Muscle layer of colon (tissue), 2 donors: Measurements from ENCODE around the gene PHKB.
"Not testable (repeated sequence)": the region's sequence is repeated elsewhere in the genome, so short reads cannot be mapped to it uniquely, and the experiment has no call there.

ENCODE experiments used
- H3K27ac ChIP-seq: one replicate; pipeline ENCODE4 v1.7.0; 2013; ENCODE audit warnings: low read depth, mild to moderate bottlenecking, low read length, moderate library complexity
- H3K27me3 ChIP-seq, 2 donors: one replicate each; pipeline ENCODE4 v1.7.0; 2013; ENCODE audit warnings: low read length in 2 of 2, mild to moderate bottlenecking in 2 of 2; ENCODE audit not compliant: insufficient read depth in 2 of 2, control insufficient read depth in 1 of 2
- H3K36me3 ChIP-seq: one replicate; pipeline ENCODE4 v1.7.0; 2013; ENCODE audit warnings: mild to moderate bottlenecking, low read length; ENCODE audit not compliant: insufficient read depth
- H3K4me1 ChIP-seq: one replicate; pipeline ENCODE4 v1.7.0; 2013; ENCODE audit warnings: mild to moderate bottlenecking, low read length; ENCODE audit not compliant: insufficient read depth
- H3K4me3 ChIP-seq, 2 donors: one replicate each; pipeline ENCODE4 v1.7.0; 2013; ENCODE audit warnings: low read length in 2 of 2, low read depth in 1 of 2, mild to moderate bottlenecking in 1 of 2, moderate library complexity in 1 of 2
- H3K9ac ChIP-seq: one replicate; pipeline ENCODE4 v1.7.0; 2013; ENCODE audit warnings: low read length
- H3K9me3 ChIP-seq: one replicate; pipeline ENCODE4 v1.7.0; 2013; ENCODE audit warnings: mild to moderate bottlenecking, low read length
- donor health status: abdominal sarcoma.
- donor health status: Adenocarcinoma of cecum.

PHKB gene

GRCh38 chr16:47460711-47461597 is at the start of gene PHKB, which contains the start of gene ITFG1:
PHKB (plus strand) TSS chr16:47461331; CDS start chr16:47461351, 20 bp downstream.
ITFG1 (minus strand) TSS chr16:47461063; CDS start chr16:47461045, 18 bp downstream.
- Histone ChIP-seq H3K27me3 (no peaks in the 10 kb centered on the region), H3K27ac (peak within 1 kb of the TSS; percentile 93), H3K36me3 (peaks cover 8% of the 10 kb centered on the region), H3K4me3 (peak within 1 kb of the TSS; percentile 95 to 98), H3K9ac (peak within 1 kb of the TSS; percentile 97), H3K9me3 (no peaks in the 10 kb centered on the region), H3K4me1 (peaks cover 46% of the 10 kb centered on the region)

- no peaks in the 10 kb centered on the region for H3K9me3 ChIP-seq
- H3K4me3 ChIP-seq: no peak overlapping the region
- no peak overlapping the region for H3K9ac ChIP-seq
- H3K27me3 ChIP-seq: no peaks in the 10 kb centered on the region
- H3K4me1 ChIP-seq: no peaks in the 10 kb centered on the region
- no peak overlapping the region for H3K27ac ChIP-seq
- no peaks in the 10 kb centered on the region for H3K36me3 ChIP-seq
Measured at GRCh38 chr16:47413041-47413440, 48.1 kb upstream of the PHKB start.

- Histone ChIP-seq H3K4me3 (no peak overlapping the region), H3K36me3 (no peaks in the 10 kb centered on the region), H3K27ac (no peak overlapping the region), H3K27me3 (no peaks in the 10 kb centered on the region), H3K9me3 (no peaks in the 10 kb centered on the region), H3K9ac (no peak overlapping the region), H3K4me1 (no peaks in the 10 kb centered on the region)
Measured at GRCh38 chr16:47416869-47417268, 44.3 kb upstream of the PHKB start.

GRCh38 chr16:47424846-47425245 is 36.3 kb upstream of the PHKB start:
- H3K4me3 ChIP-seq: no peak overlapping the region
- no peak overlapping the region for H3K27ac ChIP-seq
- H3K36me3 ChIP-seq: peaks cover 22% of the 10 kb centered on the region
- no peaks in the 10 kb centered on the region for H3K27me3 ChIP-seq
- H3K9ac ChIP-seq: no peak overlapping the region
- H3K9me3 ChIP-seq: no peaks in the 10 kb centered on the region
- no peaks in the 10 kb centered on the region for H3K4me1 ChIP-seq

GRCh38 chr16:47426806-47427205 is 34.3 kb upstream of the PHKB start:
- Histone ChIP-seq H3K9ac (no peak overlapping the region), H3K36me3 (peaks cover 22% of the 10 kb centered on the region), H3K27ac (no peak overlapping the region), H3K4me3 (no peak overlapping the region), H3K27me3 (no peaks in the 10 kb centered on the region), H3K4me1 (no peaks in the 10 kb centered on the region), H3K9me3 (no peaks in the 10 kb centered on the region)

GRCh38 chr16:47431960-47432359 is 29.2 kb upstream of the PHKB start:
- no peak overlapping the region for H3K9ac ChIP-seq
- H3K36me3 ChIP-seq: peaks cover 7% of the 10 kb centered on the region
- H3K4me1 ChIP-seq: no peaks in the 10 kb centered on the region
- no peaks in the 10 kb centered on the region for H3K27me3 ChIP-seq
- H3K9me3 ChIP-seq: no peaks in the 10 kb centered on the region
- H3K27ac ChIP-seq: no peak overlapping the region
- no peak overlapping the region for H3K4me3 ChIP-seq

GRCh38 chr16:47434274-47434673 is 26.9 kb upstream of the PHKB start:
- not testable (repeated sequence) for H3K9ac ChIP-seq, H3K9me3 ChIP-seq, H3K36me3 ChIP-seq, H3K27me3 ChIP-seq, H3K4me3 ChIP-seq, H3K27ac ChIP-seq, H3K4me1 ChIP-seq

- H3K27me3 ChIP-seq: not testable (repeated sequence)
Measured at GRCh38 chr16:47440066-47440465, 21.1 kb upstream of the PHKB start.

GRCh38 chr16:47442884-47443283 is 18.2 kb upstream of the PHKB start:
- H3K27ac ChIP-seq, H3K4me3 ChIP-seq, H3K4me1 ChIP-seq, H3K9me3 ChIP-seq, H3K36me3 ChIP-seq, H3K27me3 ChIP-seq, H3K9ac ChIP-seq: not testable (repeated sequence)

More at GRCh38 chr16:47440066-47440465, 21.1 kb upstream of the PHKB start:
- H3K9me3 ChIP-seq, H3K4me3 ChIP-seq, H3K27ac ChIP-seq, H3K9ac ChIP-seq, H3K36me3 ChIP-seq, H3K4me1 ChIP-seq: not testable (repeated sequence)

- no peaks in the 10 kb centered on the region for H3K27me3 ChIP-seq
- peaks cover 17% of the 10 kb centered on the region for H3K36me3 ChIP-seq
- H3K9ac ChIP-seq: no peak overlapping the region
- no peaks in the 10 kb centered on the region for H3K4me1 ChIP-seq
- H3K27ac ChIP-seq: no peak overlapping the region
- H3K4me3 ChIP-seq: no peak overlapping the region
- no peaks in the 10 kb centered on the region for H3K9me3 ChIP-seq
Measured at GRCh38 chr16:47446431-47446830, 14.7 kb upstream of the PHKB start.

- H3K36me3 ChIP-seq: peaks cover 32% of the 10 kb centered on the region
- no peak overlapping the region for H3K27ac ChIP-seq
- no peaks in the 10 kb centered on the region for H3K9me3 ChIP-seq
- H3K4me1 ChIP-seq: no peaks in the 10 kb centered on the region
- no peak overlapping the region for H3K4me3 ChIP-seq
- H3K27me3 ChIP-seq: no peaks in the 10 kb centered on the region
- H3K9ac ChIP-seq: no peak overlapping the region
Measured at GRCh38 chr16:47448830-47449575, 12.1 kb upstream of the PHKB start.
